ENCODE data around the gene THOC5. TPM values are rescaled to one million over a fixed set of nuclear protein-coding genes. Genes with fewer than 3 reads are reported as not detected.

Gene THOC5
- total RNA-seq, 1 experiment from 2014 or later, result 42.3 TPM

DNA sequence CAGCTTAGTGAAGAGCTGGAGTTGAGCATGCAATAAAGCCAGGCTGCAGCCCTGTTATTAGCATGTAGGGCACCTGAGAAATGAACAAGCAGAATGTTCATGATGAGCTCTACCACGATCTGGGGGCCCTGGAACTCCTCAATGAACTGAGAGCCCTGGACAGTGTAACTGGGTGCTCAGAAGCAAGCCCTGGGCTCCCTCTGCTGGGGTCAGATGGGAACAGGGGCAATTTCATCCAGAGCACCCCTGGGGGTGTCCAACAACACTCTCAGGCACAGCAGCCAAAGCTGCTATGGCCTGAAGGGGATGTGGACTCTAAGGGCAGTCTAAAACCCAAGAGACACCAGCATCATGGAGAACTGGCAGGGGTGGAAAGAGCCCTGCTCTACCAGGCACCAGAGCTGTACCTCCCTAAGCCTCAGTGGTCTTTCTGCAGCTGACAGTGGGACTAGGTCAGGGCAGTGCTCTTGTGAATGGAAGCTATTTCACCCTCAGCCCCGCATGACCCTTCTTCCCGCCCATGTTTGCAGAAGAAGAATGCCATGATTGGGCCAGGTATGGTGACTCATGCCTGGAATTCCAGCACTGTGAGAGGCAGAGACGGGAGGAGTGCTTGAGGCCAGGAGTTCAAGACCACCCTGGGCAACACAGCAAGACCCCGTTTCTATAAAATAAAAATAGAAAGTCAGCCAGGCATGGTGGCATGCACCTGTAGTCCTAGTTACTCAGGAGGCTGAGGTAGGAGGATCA lies 28.9 kb downstream of the THOC5 start:
- intact Hi-C loops (cut with micrococcal nuclease; ENCODE audit: unreplicated experiment), result loop anchor here (1.0 kb wide), 1 partner anchor 129 kb away; no protein-coding TSS in a partner anchor
- no peak overlapping the region for H3K4me3 ChIP-seq
- no peaks in the 10 kb centered on the region for H3K4me1 ChIP-seq (replicated peaks; ENCODE audit: insufficient read depth)
- no peak overlapping the region for H3K27ac ChIP-seq
- peak in 1 of 2 experiments; percentile 8 for DNase-seq
- H3K9me2 ChIP-seq (ENCODE audit: insufficient read depth), result no peaks in the 10 kb centered on the region
- BruUV-seq (replicated peaks), result no TSS peak
- no peaks in the 10 kb centered on the region; the same call in 1 of the 2 replicates for H3F3A ChIP-seq (ENCODE audit: insufficient read depth, low read depth)
- peaks cover 22% of the 10 kb centered on the region; the same call in 1 of the 2 replicates for H3K36me3 ChIP-seq (ENCODE audit: low read depth)
- H3K4me2 ChIP-seq, result no peak overlapping the region
- POLR2A ChIA-PET (ENCODE audit: unreplicated experiment), result interaction anchor here (0.5 kb wide), 2 partner anchors 89 to 248 kb away, joined by 3 to 5 read pairs; no protein-coding TSS in a partner anchor
- TF ChIP-seq CTCF (conservative IDR thresholded peaks at IDR 0.05) (peak; percentile 60), EZH2 (IDR thresholded peaks at IDR 0.05; ENCODE audit: low read depth) (no peak)
- no peaks in the 10 kb centered on the region for H3K9me3 ChIP-seq (ENCODE audit: insufficient read depth, low read depth)
- H3K27me3 ChIP-seq (ENCODE audit: insufficient read depth, low read depth), result no peaks in the 10 kb centered on the region
- H4K20me1 ChIP-seq (ENCODE audit: insufficient read depth), result no peaks in the 10 kb centered on the region
- no peak overlapping the region for H2AFZ ChIP-seq
- no peaks in the 10 kb centered on the region for H3K79me2 ChIP-seq (ENCODE audit: low read depth)
- CTCF ChIA-PET, result interaction anchor here (0.6 kb wide), 1 partner anchor 153 kb away, joined by 14 read pairs; no protein-coding TSS in a partner anchor

GRCh38 chr22:29523761-29524160 lies 29.8 kb downstream of the THOC5 start:
- no peak for TF ChIP-seq EZH2 (IDR thresholded peaks at IDR 0.05; ENCODE audit: low read depth)
- no peak for TF ChIP-seq CTCF (conservative IDR thresholded peaks at IDR 0.05)
- CTCF ChIA-PET, result interaction anchor here (0.6 kb wide), 1 partner anchor 152 kb away, joined by 14 read pairs; no protein-coding TSS in a partner anchor

GRCh38 chr22:29521526-29521925 lies 32.0 kb downstream of the THOC5 start:
- intact Hi-C loops (cut with micrococcal nuclease; ENCODE audit: unreplicated experiment), result no loop called here
- H3K27ac ChIP-seq, result no peak overlapping the region
- ChIA-PET CTCF (no interaction called here), POLR2A (ENCODE audit: unreplicated experiment) (no interaction called here)
- TF ChIP-seq EZH2 (IDR thresholded peaks at IDR 0.05; ENCODE audit: low read depth), result no peak
- no peak for TF ChIP-seq CTCF (conservative IDR thresholded peaks at IDR 0.05)
- H3K79me2 ChIP-seq (ENCODE audit: low read depth), result no peaks in the 10 kb centered on the region
- no peaks in the 10 kb centered on the region for H3K9me3 ChIP-seq (ENCODE audit: insufficient read depth, low read depth)
- no peaks in the 10 kb centered on the region for H3K4me1 ChIP-seq (replicated peaks; ENCODE audit: insufficient read depth)
- no TSS peak for BruUV-seq (replicated peaks)
- H3K9me2 ChIP-seq (ENCODE audit: insufficient read depth), result no peaks in the 10 kb centered on the region
- peaks cover 17% of the 10 kb centered on the region for H3K36me3 ChIP-seq (ENCODE audit: low read depth)
- H3K27me3 ChIP-seq (ENCODE audit: insufficient read depth, low read depth), result no peaks in the 10 kb centered on the region
- H2AFZ ChIP-seq, result no peak overlapping the region
- no peaks in the 10 kb centered on the region; the same call in 1 of the 2 replicates for H3F3A ChIP-seq (ENCODE audit: insufficient read depth, low read depth)
- no peak overlapping the region for H3K4me2 ChIP-seq
- no peak for DNase-seq
- no peak overlapping the region for H3K4me3 ChIP-seq
- H4K20me1 ChIP-seq (ENCODE audit: insufficient read depth), result no peaks in the 10 kb centered on the region

More at GRCh38 chr22:29523761-29524160, 29.8 kb downstream of the THOC5 start:
- peaks cover 22% of the 10 kb centered on the region; the same call in 1 of the 2 replicates for H3K36me3 ChIP-seq (ENCODE audit: low read depth)
- no peak overlapping the region for H3K4me3 ChIP-seq
- POLR2A ChIA-PET (ENCODE audit: unreplicated experiment), result interaction anchor here (0.5 kb wide), 1 partner anchor 248 kb away, joined by 3 read pairs; no protein-coding TSS in a partner anchor
- H3F3A ChIP-seq (ENCODE audit: insufficient read depth, low read depth), result no peaks in the 10 kb centered on the region; the same call in 1 of the 2 replicates
- intact Hi-C loops (cut with micrococcal nuclease; ENCODE audit: unreplicated experiment), result loop anchor here (1.0 kb wide), 1 partner anchor 128 kb away; no protein-coding TSS in a partner anchor
- DNase-seq, result no peak
- no peak overlapping the region for H3K4me2 ChIP-seq
- H2AFZ ChIP-seq, result no peak overlapping the region
- no peaks in the 10 kb centered on the region for H3K79me2 ChIP-seq (ENCODE audit: low read depth)
- H3K4me1 ChIP-seq (replicated peaks; ENCODE audit: insufficient read depth), result no peaks in the 10 kb centered on the region
- no TSS peak for BruUV-seq (replicated peaks)
- no peaks in the 10 kb centered on the region for H4K20me1 ChIP-seq (ENCODE audit: insufficient read depth)
- no peaks in the 10 kb centered on the region for H3K9me2 ChIP-seq (ENCODE audit: insufficient read depth)
- H3K27ac ChIP-seq, result no peak overlapping the region
- H3K9me3 ChIP-seq (ENCODE audit: insufficient read depth, low read depth), result no peaks in the 10 kb centered on the region
- no peaks in the 10 kb centered on the region for H3K27me3 ChIP-seq (ENCODE audit: insufficient read depth, low read depth)
